PC-3 (cell line): ENCODE results near the gene TMEM42. TPM values are rescaled to one million over a fixed set of nuclear protein-coding genes. Genes with fewer than 3 reads are reported as not detected.

Experiments used
- ATAC-seq: fragments of 200-7000 bp; cut with Tn5 transposase; 2 replicates; pipeline ENCODE4 v1.9.1; 2020; ENCODE audit warnings: mild to moderate bottlenecking, moderate library complexity
- BruUV-seq: library from RNA; stranded (reverse); fragments of 400-500 nt; replicated peaks from 2 replicates; lab custom pipeline; 2021; lab: Mats Ljungman, UMichigan
- CTCF ChIA-PET: fragments of 300-600 bp; sonication (Branson Sonifier 250); formaldehyde crosslinking; loops from one replicate; lab custom pipeline; 2022; ENCODE audit warnings: antibody characterized with exemption; lab: Charles Lee
- POLR2A ChIA-PET: fragments of 300-600 bp; sonication (Branson Sonifier 250); formaldehyde crosslinking; loops from one replicate; lab custom pipeline; 2022; ENCODE audit warnings: antibody characterized with exemption; ENCODE audit not compliant: unreplicated experiment; lab: Charles Lee
- DNase-seq: peaks from one replicate; pipeline ENCODE4 v3.0.0-alpha.2; 2015
- H2AFZ ChIP-seq: fragments of 300-600 bp; sonication (generic); 2 replicates; pipeline ENCODE4 v1.6.0; 2016; ENCODE audit warnings: antibody characterized with exemption, low read length
- H3F3A ChIP-seq: fragments of 300-600 bp; sonication (generic); one replicate; pipeline ENCODE4 v1.6.0; 2017; ENCODE audit warnings: antibody characterized with exemption, low read length, control low read depth, mild to moderate bottlenecking; ENCODE audit not compliant: unreplicated experiment
- H3K27ac ChIP-seq: fragments of 300-600 bp; sonication (generic); 2 replicates; pipeline ENCODE4 v1.5.1; 2016; ENCODE audit warnings: mild to moderate bottlenecking, low read length
- H3K27me3 ChIP-seq: fragments of 300-600 bp; sonication (generic); 2 replicates; pipeline ENCODE4 v1.6.1; 2016; ENCODE audit warnings: low read length, mixed read lengths
- H3K36me3 ChIP-seq: fragments of 300-600 bp; sonication (generic); 2 replicates; pipeline ENCODE4 v1.6.1; 2016; ENCODE audit warnings: low read depth, mixed run types, low read length, mixed read lengths
- H3K4me1 ChIP-seq: fragments of 300-600 bp; sonication (generic); 2 replicates; pipeline ENCODE4 v1.5.1; 2016; ENCODE audit warnings: low read length; ENCODE audit not compliant: insufficient read depth
- H3K4me2 ChIP-seq: fragments of 300-600 bp; sonication (generic); 2 replicates; pipeline ENCODE4 v1.6.0; 2016; ENCODE audit warnings: low read length
- H3K4me3 ChIP-seq: fragments of 300-600 bp; sonication (generic); 2 replicates; pipeline ENCODE4 v1.5.1; 2016; ENCODE audit warnings: mild to moderate bottlenecking, low read length, mixed read lengths
- H3K79me2 ChIP-seq: fragments of 300-600 bp; sonication (generic); 2 replicates; pipeline ENCODE4 v1.6.1; 2017; ENCODE audit warnings: low read length, mixed read lengths
- H3K9ac ChIP-seq: fragments of 300-600 bp; sonication (generic); 2 replicates; pipeline ENCODE4 v1.6.0; 2016; ENCODE audit warnings: mild to moderate bottlenecking, low read length
- H3K9me2 ChIP-seq: fragments of 300-600 bp; sonication (generic); replicated peaks from 2 replicates; pipeline ENCODE4 v1.6.1; 2016; ENCODE audit warnings: mixed run types, low read length, mixed read lengths
- H3K9me3 ChIP-seq: fragments of 300-600 bp; sonication (generic); 2 replicates; pipeline ENCODE4 v1.6.1; 2016; ENCODE audit warnings: low read length, mixed read lengths
- H4K20me1 ChIP-seq: fragments of 300-600 bp; sonication (generic); 2 replicates; pipeline ENCODE4 v1.6.1; 2016; ENCODE audit warnings: low read length, mixed read lengths
- EZH2 ChIP-seq: fragments of 300-600 bp; sonication (generic); IDR thresholded peaks from one replicate; pipeline ENCODE4 v1.6.1; 2017; ENCODE audit warnings: antibody characterized with exemption, mild to moderate bottlenecking, low read length; ENCODE audit not compliant: unreplicated experiment
- EZH2phosphoT487 ChIP-seq: fragments of 300-600 bp; sonication (generic); IDR thresholded peaks from 2 replicates; pipeline ENCODE4 v1.6.1; 2018; ENCODE audit warnings: mild to moderate bottlenecking, antibody characterized with exemption, low read length, borderline replicate concordance
- intact Hi-C: fragments of 100-400 bp; cut with micrococcal nuclease; formaldehyde crosslinking; loops from 2 replicates; pipeline ENCODE4 v1.9.0; 2023
- total RNA-seq: library from RNA; depleted of rRNA; stranded (reverse); fragments of >200 nt; gene quantifications from 2 replicates; pipeline ENCODE4 v1.2.3, GENCODE V29; 2014
- TF ChIP-seq, protein P1 (sequence below): fragments of 300-600 bp; sonication (generic); conservative IDR thresholded peaks from 2 replicates; pipeline ENCODE4 v1.5.1; 2017; ENCODE audit warnings: antibody characterized with exemption, low read depth, mild to moderate bottlenecking, low read length

Gene TMEM42
- total RNA-seq, 1 experiment from 2014 or later = 10.2 TPM

DNA sequence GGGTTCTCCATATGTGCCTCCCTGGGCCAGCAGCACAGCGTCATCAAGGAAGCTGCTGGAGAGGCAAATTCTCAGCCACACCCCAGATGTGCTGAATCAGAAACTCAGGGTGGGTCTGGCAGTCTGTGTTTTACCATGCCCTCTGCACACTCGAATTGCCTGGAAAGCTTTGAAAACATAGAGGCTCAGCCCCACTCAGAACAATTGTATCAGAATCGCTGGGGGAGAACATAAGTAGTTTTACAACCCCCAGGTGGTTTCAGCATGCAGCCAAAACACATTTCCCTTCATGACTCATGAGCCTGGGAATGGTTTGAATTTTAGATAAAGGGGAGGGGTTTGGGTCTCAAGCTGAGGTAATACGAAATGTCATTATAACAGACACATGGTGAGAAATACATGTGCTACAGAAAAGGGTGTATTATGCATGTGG lies 22.3 kb downstream of the TMEM42 start:
- Histone ChIP-seq H3K4me1 (peaks cover 49% of the 10 kb centered on the region), H3K27me3 (no peaks in the 10 kb centered on the region), H4K20me1 (no peaks in the 10 kb centered on the region), H3F3A (no peaks in the 10 kb centered on the region), H3K4me3 (peak overlapping the region; percentile 2; the same call in 1 of the 2 replicates), H3K9me3 (no peaks in the 10 kb centered on the region), H3K36me3 (no peaks in the 10 kb centered on the region), H3K9me2 (no peaks in the 10 kb centered on the region), H3K9ac (peak overlapping the region; percentile 76), H2AFZ (peak overlapping the region; percentile 60), H3K27ac (peak overlapping the region; percentile 97), H3K79me2 (no peaks in the 10 kb centered on the region), H3K4me2 (peak overlapping the region; percentile 56)
- TF ChIP-seq EZH2 = no peak
- TF ChIP-seq, protein P1, sequence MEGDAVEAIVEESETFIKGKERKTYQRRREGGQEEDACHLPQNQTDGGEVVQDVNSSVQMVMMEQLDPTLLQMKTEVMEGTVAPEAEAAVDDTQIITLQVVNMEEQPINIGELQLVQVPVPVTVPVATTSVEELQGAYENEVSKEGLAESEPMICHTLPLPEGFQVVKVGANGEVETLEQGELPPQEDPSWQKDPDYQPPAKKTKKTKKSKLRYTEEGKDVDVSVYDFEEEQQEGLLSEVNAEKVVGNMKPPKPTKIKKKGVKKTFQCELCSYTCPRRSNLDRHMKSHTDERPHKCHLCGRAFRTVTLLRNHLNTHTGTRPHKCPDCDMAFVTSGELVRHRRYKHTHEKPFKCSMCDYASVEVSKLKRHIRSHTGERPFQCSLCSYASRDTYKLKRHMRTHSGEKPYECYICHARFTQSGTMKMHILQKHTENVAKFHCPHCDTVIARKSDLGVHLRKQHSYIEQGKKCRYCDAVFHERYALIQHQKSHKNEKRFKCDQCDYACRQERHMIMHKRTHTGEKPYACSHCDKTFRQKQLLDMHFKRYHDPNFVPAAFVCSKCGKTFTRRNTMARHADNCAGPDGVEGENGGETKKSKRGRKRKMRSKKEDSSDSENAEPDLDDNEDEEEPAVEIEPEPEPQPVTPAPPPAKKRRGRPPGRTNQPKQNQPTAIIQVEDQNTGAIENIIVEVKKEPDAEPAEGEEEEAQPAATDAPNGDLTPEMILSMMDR = no peak
- no peak for TF ChIP-seq EZH2phosphoT487
- DNase-seq (peak; percentile 99), ATAC-seq (peak; percentile 67)
- ChIA-PET POLR2A (interaction anchor here (0.5 to 0.7 kb wide), 2 partner anchors 22 to 259 kb away, joined by 3 to 7 read pairs; partner anchors contain the start of gene TMEM42), CTCF (no interaction called here)
- intact Hi-C loops = loop anchor here (1.0 to 10.0 kb wide), 4 partner anchors 14 to 239 kb away; partner anchors contain the start of genes KIAA1143, KIF15 and ZNF35
- no TSS peak for BruUV-seq

DNA sequence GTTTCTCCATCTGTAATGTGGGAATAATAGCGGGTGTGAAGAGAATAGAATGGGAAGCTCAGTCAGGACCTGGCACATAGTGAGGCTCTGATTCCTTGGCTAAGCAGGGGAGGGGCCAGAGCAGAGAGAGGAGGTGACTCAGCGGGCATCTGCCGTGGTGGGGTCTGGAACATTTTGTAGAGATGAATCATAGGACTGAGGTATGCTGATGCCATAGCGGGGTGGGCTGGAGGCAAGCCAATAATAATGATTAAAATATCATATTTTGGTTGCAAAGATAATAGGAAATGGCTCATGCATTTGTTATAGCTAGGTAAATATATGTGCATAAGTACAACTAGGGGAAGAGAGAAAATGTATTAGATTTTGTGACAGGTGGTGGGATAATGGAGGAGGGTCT lies 23.9 kb downstream of the TMEM42 start:
- no peak for TF ChIP-seq EZH2
- TF ChIP-seq, protein P1 = no peak
- no peak for TF ChIP-seq EZH2phosphoT487
- H3K27ac ChIP-seq = peak overlapping the region; percentile 97
- H4K20me1 ChIP-seq = no peaks in the 10 kb centered on the region
- DNase-seq (peak; percentile 99), ATAC-seq (peak; percentile 58)
- ChIA-PET POLR2A (interaction anchor here (0.5 kb wide), 1 partner anchor 14 kb away, joined by 7 read pairs; no protein-coding TSS in a partner anchor), CTCF (interaction anchor here (0.9 to 1.3 kb wide), 2 partner anchors 29 to 108 kb away, joined by 3 to 4 read pairs; no protein-coding TSS in a partner anchor)
- no TSS peak for BruUV-seq
- no peaks in the 10 kb centered on the region for H3F3A ChIP-seq
- H2AFZ ChIP-seq = no peak overlapping the region
- no peaks in the 10 kb centered on the region for H3K79me2 ChIP-seq
- H3K9me2 ChIP-seq = no peaks in the 10 kb centered on the region
- H3K4me3 ChIP-seq = no peak overlapping the region
- peak overlapping the region; percentile 73 for H3K4me2 ChIP-seq
- H3K36me3 ChIP-seq = no peaks in the 10 kb centered on the region
- H3K9ac ChIP-seq = peak overlapping the region; percentile 75
- H3K27me3 ChIP-seq = no peaks in the 10 kb centered on the region
- H3K9me3 ChIP-seq = no peaks in the 10 kb centered on the region
- intact Hi-C loops = loop anchor here (1.0 to 10.0 kb wide), 2 partner anchors 29 to 241 kb away; partner anchors contain the start of gene ZNF35
- H3K4me1 ChIP-seq = peaks cover 49% of the 10 kb centered on the region

DNA sequence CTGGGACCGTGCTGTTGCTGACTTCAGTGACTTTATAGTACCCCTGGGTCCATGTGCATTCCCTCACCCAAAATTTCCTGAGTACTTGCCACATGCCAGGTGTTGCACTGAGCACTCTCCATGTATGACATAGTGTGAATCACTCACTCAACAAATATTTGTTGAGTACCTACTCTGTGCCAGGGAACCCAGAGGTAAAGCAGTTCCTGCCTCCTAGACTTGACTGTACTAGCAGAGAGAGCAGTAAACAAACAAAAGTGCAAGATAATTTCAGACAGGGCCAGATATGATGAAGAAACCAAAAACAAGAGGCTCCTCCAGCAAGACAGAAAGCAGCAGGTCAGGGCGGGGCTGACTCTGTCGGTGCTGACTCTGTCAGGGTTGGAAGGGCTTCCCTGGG lies 24.8 kb downstream of the TMEM42 start:
- peak; percentile 99 for DNase-seq
- TF ChIP-seq EZH2 (no peak), EZH2phosphoT487 (no peak)
- TF ChIP-seq, protein P1 = no peak
- Histone ChIP-seq H4K20me1 (no peaks in the 10 kb centered on the region), H3K4me1 (peaks cover 49% of the 10 kb centered on the region), H3K4me2 (peak overlapping the region; percentile 73), H3F3A (no peaks in the 10 kb centered on the region), H3K9me3 (no peaks in the 10 kb centered on the region), H3K27ac (peak overlapping the region; percentile 96), H2AFZ (0 out of 2 replicates have a peak overlapping the region, but pooled peaks have one; percentile 37), H3K9ac (peak overlapping the region; percentile 73), H3K27me3 (no peaks in the 10 kb centered on the region), H3K36me3 (no peaks in the 10 kb centered on the region), H3K9me2 (no peaks in the 10 kb centered on the region), H3K79me2 (no peaks in the 10 kb centered on the region), H3K4me3 (peak overlapping the region; percentile 24; the same call in 1 of the 2 replicates)
- ATAC-seq = peak; percentile 76
- intact Hi-C loops = loop anchor here (1.0 to 10.0 kb wide), 2 partner anchors 28 to 242 kb away; partner anchors contain the start of gene ZNF35
- BruUV-seq = no TSS peak
- ChIA-PET POLR2A (interaction anchor here (0.6 kb wide), 2 partner anchors 228 to 1265 kb away, joined by 3 read pairs; partner anchors contain the start of gene ANO10), CTCF (no interaction called here)
